ENCODE results near the gene KLHDC8B. TPM values are rescaled to one million over a fixed set of nuclear protein-coding genes. Genes with fewer than 3 reads are reported as not detected.
A peak's percentile ranks its signal among the peaks of the same experiment; 100 is the strongest.
"Not testable (repeated sequence)": the region's sequence is repeated elsewhere in the genome, so short reads cannot be mapped to it uniquely, and the experiment has no call there.

The KLHDC8B gene
- total RNA-seq, 4 donors from 2014 or later = 53.1 to 63.6 (median 59.3) TPM

GRCh38 chr3:49217688-49218470, 46.5 kb downstream of the KLHDC8B start:
- no peaks in the 10 kb centered on the region for H3K9me3 ChIP-seq
- TF ChIP-seq EP300 (IDR thresholded peaks at IDR 0.05) = no peak
- TF ChIP-seq, protein P1, sequence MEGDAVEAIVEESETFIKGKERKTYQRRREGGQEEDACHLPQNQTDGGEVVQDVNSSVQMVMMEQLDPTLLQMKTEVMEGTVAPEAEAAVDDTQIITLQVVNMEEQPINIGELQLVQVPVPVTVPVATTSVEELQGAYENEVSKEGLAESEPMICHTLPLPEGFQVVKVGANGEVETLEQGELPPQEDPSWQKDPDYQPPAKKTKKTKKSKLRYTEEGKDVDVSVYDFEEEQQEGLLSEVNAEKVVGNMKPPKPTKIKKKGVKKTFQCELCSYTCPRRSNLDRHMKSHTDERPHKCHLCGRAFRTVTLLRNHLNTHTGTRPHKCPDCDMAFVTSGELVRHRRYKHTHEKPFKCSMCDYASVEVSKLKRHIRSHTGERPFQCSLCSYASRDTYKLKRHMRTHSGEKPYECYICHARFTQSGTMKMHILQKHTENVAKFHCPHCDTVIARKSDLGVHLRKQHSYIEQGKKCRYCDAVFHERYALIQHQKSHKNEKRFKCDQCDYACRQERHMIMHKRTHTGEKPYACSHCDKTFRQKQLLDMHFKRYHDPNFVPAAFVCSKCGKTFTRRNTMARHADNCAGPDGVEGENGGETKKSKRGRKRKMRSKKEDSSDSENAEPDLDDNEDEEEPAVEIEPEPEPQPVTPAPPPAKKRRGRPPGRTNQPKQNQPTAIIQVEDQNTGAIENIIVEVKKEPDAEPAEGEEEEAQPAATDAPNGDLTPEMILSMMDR (IDR thresholded peaks at IDR 0.05) = no peak
- TF ChIP-seq POLR2A (IDR thresholded peaks at IDR 0.05) = no peak
- no peak for TF ChIP-seq POLR2AphosphoS5 (IDR thresholded peaks at IDR 0.05)
- WGBS = 63% methylated on average over 7 of the region's 7 CpGs
- DNase-seq (ENCODE audit: low spot score in 2 of 2) = peak in 1 of 2 donors; percentile 67
- no peaks in the 10 kb centered on the region for H3K27me3 ChIP-seq
- H3K36me3 ChIP-seq = no peaks in the 10 kb centered on the region
- H3K4me3 ChIP-seq = no peak overlapping the region
- H3K4me1 ChIP-seq = peaks cover 43% of the 10 kb centered on the region
- peak overlapping the region; percentile 75 for H3K27ac ChIP-seq

DNA sequence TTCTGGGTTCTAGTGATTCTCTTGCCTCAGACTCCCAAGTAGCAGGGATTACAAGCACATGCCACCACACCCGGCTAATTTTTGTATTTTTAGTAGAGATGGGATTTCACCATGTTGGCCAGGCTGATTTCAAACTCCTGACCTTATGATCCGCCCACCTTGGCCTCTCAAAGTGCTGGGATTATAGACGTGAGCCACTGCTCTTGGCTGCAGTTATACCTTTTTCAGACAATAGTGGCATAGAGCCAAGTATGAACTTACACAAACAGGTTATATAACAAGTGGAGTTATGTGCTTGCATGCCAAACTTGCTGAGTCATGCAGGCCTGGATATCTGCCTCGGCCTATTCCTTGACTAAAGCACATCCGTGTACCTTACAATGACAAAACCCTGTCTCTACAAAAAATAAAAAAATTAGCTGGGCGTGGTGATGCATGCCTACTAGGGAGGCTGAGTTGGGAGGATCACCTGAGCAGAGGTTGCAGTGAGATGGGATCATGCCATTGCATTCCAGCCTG, 47.1 kb downstream of the KLHDC8B start:
- H3K4me3 ChIP-seq, H3K36me3 ChIP-seq, H3K27me3 ChIP-seq, H3K9me3 ChIP-seq: not testable (repeated sequence)
- Histone ChIP-seq H3K27ac (peak overlapping the region; percentile 75), H3K4me1 (peaks cover 43% of the 10 kb centered on the region)
- peak; percentile 61 to 90 (median 72) for TF ChIP-seq POLR2AphosphoS5 (IDR thresholded peaks at IDR 0.05)
- DNase-seq (ENCODE audit: low spot score in 2 of 2) = peak; percentile 83 to 87
- 12% methylated on average over 6 of the region's 6 CpGs for WGBS

GRCh38 chr3:49219132-49219531, 47.7 kb downstream of the KLHDC8B start:
- DNase-seq (ENCODE audit: low spot score in 2 of 2) = no peak
- 90% methylated on average over 6 of the region's 6 CpGs for WGBS
- peaks cover 43% of the 10 kb centered on the region for H3K4me1 ChIP-seq

GRCh38 chr3:49220985-49221563, 49.7 kb downstream of the KLHDC8B start:
- 91% methylated on average over 6 of the region's 6 CpGs for WGBS
- Histone ChIP-seq H3K27ac (peak overlapping the region; percentile 85), H3K4me1 (peaks cover 43% of the 10 kb centered on the region)
- H3K27me3 ChIP-seq; H3K9me3 ChIP-seq; DNase-seq (ENCODE audit: low spot score in 2 of 2); H3K4me3 ChIP-seq; H3K36me3 ChIP-seq: not testable (repeated sequence)

More at GRCh38 chr3:49219132-49219531, 47.7 kb downstream of the KLHDC8B start:
- H3K27me3 ChIP-seq = no peaks in the 10 kb centered on the region
- H3K27ac ChIP-seq = peak overlapping the region; percentile 75
- H3K36me3 ChIP-seq = no peaks in the 10 kb centered on the region
- no peaks in the 10 kb centered on the region for H3K9me3 ChIP-seq
- TF ChIP-seq, protein P1 (IDR thresholded peaks at IDR 0.05) = no peak
- no peak for TF ChIP-seq POLR2AphosphoS5 (IDR thresholded peaks at IDR 0.05)
- no peak for TF ChIP-seq POLR2A (IDR thresholded peaks at IDR 0.05)
- TF ChIP-seq EP300 (IDR thresholded peaks at IDR 0.05) = no peak
- H3K4me3 ChIP-seq = no peak overlapping the region

- WGBS = 47% methylated on average over 3 of the region's 3 CpGs
- peak overlapping the region; percentile 85 for H3K27ac ChIP-seq
- DNase-seq (ENCODE audit: low spot score in 2 of 2) = no peak
- H3K27me3 ChIP-seq = no peaks in the 10 kb centered on the region
- peaks cover 43% of the 10 kb centered on the region for H3K4me1 ChIP-seq
- H3K4me3 ChIP-seq = no peak overlapping the region
- no peaks in the 10 kb centered on the region for H3K9me3 ChIP-seq
- H3K36me3 ChIP-seq = no peaks in the 10 kb centered on the region
- TF ChIP-seq POLR2AphosphoS5 (IDR thresholded peaks at IDR 0.05) = peak in 1 of 3 donors; percentile 26
- TF ChIP-seq, protein P1 (IDR thresholded peaks at IDR 0.05) = no peak
Measured at GRCh38 chr3:49222002-49222401, 50.6 kb downstream of the KLHDC8B start.

Other genes starting within 250 kb of the KLHDC8B start
- 10 to 100 TPM; 18.5 to 57.2 (median 27.9) TPM for gene P4HTM, start 181.4 kb upstream of the KLHDC8B start, total RNA-seq
- 100 to 1,000 TPM in 1 of 4 donors, 10 to 100 TPM in 3; 49.1 to 105 (median 55.5) TPM for gene WDR6, start 164.2 kb upstream of the KLHDC8B start, total RNA-seq
- gene DALRD3, start 153.0 kb upstream of the KLHDC8B start, total RNA-seq = 10 to 100 TPM; 44.3 to 55.4 (median 50.7) TPM
- 100 to 1,000 TPM in 1 of 4 donors, 10 to 100 TPM in 3; 45.0 to 104 (median 63.1) TPM for gene NDUFAF3, start 149.5 kb upstream of the KLHDC8B start, total RNA-seq
- 100 to 1,000 TPM; 184 to 355 (median 229) TPM for gene IMPDH2, start 142.2 kb upstream of the KLHDC8B start, total RNA-seq
- gene QRICH1, start 77.5 kb upstream of the KLHDC8B start, total RNA-seq = 100 to 1,000 TPM in 2 of 4 donors, 10 to 100 TPM in 2; 85.8 to 187 (median 115) TPM
- 100 to 1,000 TPM; 297 to 451 (median 380) TPM for gene QARS1, start 66.8 kb upstream of the KLHDC8B start, total RNA-seq
- gene USP19, start 50.8 kb upstream of the KLHDC8B start, total RNA-seq = 10 to 100 TPM; 46.1 to 82.1 (median 76.0) TPM
- gene LAMB2, start 38.5 kb upstream of the KLHDC8B start, total RNA-seq = 100 to 1,000 TPM; 333 to 563 (median 501) TPM
- gene CCDC71, start 5.3 kb upstream of the KLHDC8B start, total RNA-seq = 10 to 100 TPM; 29.0 to 48.2 (median 35.3) TPM
- gene C3orf62, start 105.6 kb downstream of the KLHDC8B start, total RNA-seq = 1 to 10 TPM; 5.9 to 9.0 (median 8.5) TPM
- 10 to 100 TPM; 29.1 to 76.8 (median 35.5) TPM for gene USP4, start 168.5 kb downstream of the KLHDC8B start, total RNA-seq
- 100 to 1,000 TPM; 115 to 130 (median 122) TPM for gene GPX1, start 186.8 kb downstream of the KLHDC8B start, total RNA-seq
- 100 to 1,000 TPM; 315 to 373 (median 341) TPM for gene RHOA, start 240.4 kb downstream of the KLHDC8B start, total RNA-seq
- 10 to 100 TPM; 10.8 to 25.5 (median 19.6) TPM for gene TCTA, start 240.8 kb downstream of the KLHDC8B start, total RNA-seq